ENCODE data around the gene POLL. TPM values are rescaled to one million over a fixed set of nuclear protein-coding genes. Genes with fewer than 3 reads are reported as not detected.

Gene POLL
- total and polyA plus RNA-seq, 11 donors: 12.3 to 21.6 (median 17.7) TPM

DNA sequence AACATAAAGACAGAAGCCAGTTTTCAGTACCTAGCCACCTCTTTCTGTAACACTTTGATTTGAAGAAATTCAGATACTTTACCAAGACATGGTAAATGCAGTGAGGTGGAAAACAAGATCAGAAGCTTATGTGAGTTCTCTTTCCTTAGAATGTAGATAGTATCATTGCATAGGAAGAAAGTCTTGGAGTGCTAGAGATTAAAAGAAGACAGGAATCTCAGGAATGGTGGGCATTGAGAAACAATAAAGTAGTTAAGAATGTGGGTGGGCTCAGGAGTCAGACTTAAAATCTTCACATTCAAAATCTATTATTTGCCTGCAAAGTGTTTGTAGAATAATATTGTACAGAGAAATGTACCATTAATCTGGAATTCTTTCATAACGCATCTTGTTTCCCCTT lies 58.9 kb downstream of the POLL start:
- DNase-seq: no peak
- intact Hi-C loops (cut with DNase I): no loop called here
- H3K27ac ChIP-seq: no peak overlapping the region
- H3K4me1 ChIP-seq: peaks cover 0 to 18% (median 0%) of the 10 kb centered on the region in 12 donors
- no peak for ATAC-seq
- WGBS, 4 donors: 88 to 97% (median 96%) methylated on average over 1 of the region's 1 CpG
- H3K9me3 ChIP-seq: no peaks in the 10 kb centered on the region
- no peak overlapping the region for H3K4me3 ChIP-seq
- H3K27me3 ChIP-seq: no peaks in the 10 kb centered on the region
- no peak for TF ChIP-seq POLR2A (IDR thresholded peaks at IDR 0.05)
- TF ChIP-seq, protein P1, sequence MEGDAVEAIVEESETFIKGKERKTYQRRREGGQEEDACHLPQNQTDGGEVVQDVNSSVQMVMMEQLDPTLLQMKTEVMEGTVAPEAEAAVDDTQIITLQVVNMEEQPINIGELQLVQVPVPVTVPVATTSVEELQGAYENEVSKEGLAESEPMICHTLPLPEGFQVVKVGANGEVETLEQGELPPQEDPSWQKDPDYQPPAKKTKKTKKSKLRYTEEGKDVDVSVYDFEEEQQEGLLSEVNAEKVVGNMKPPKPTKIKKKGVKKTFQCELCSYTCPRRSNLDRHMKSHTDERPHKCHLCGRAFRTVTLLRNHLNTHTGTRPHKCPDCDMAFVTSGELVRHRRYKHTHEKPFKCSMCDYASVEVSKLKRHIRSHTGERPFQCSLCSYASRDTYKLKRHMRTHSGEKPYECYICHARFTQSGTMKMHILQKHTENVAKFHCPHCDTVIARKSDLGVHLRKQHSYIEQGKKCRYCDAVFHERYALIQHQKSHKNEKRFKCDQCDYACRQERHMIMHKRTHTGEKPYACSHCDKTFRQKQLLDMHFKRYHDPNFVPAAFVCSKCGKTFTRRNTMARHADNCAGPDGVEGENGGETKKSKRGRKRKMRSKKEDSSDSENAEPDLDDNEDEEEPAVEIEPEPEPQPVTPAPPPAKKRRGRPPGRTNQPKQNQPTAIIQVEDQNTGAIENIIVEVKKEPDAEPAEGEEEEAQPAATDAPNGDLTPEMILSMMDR (IDR thresholded peaks at IDR 0.05): no peak
- peaks cover 0 to 62% (median 32%) of the 10 kb centered on the region in 9 donors for H3K36me3 ChIP-seq

Small RNAs within 50 kb of the gene (microRNA-seq; reads per million reads assigned to microRNA genes)
- gene MIR3158-1: 0 reads per million in 4 donors
- gene MIR3158-2: 0 reads per million in 4 donors

Other genes starting within 250 kb of the POLL start
- 10 to 100 TPM; 21.2 to 53.5 (median 35.0) TPM for gene BTRC, start 234.1 kb downstream of the POLL start, total RNA-seq
- gene BTRC, start 234.1 kb downstream of the POLL start, polyA plus RNA-seq: 10 to 100 TPM; 10.7 to 18.1 TPM
- gene DPCD, start 64 bp upstream of the POLL start, total RNA-seq: 10 to 100 TPM; 16.3 to 42.9 (median 23.2) TPM
- gene DPCD, start 64 bp upstream of the POLL start, polyA plus RNA-seq: 10 to 100 TPM; 29.9 to 41.3 TPM
- gene FBXW4, start 106.9 kb upstream of the POLL start, total RNA-seq: 100 to 1,000 TPM in 1 of 9 donors, 10 to 100 TPM in 8; 69.7 to 116 (median 80.9) TPM
- 10 to 100 TPM; 35.8 to 82.9 TPM for gene FBXW4, start 106.9 kb upstream of the POLL start, polyA plus RNA-seq
- gene FGF8, start 187.9 kb upstream of the POLL start, total RNA-seq: not detected
- gene FGF8, start 187.9 kb upstream of the POLL start, polyA plus RNA-seq: not detected
- 10 to 100 TPM in 4 of 9 donors, 1 to 10 TPM in 5; 5.9 to 23.1 (median 8.3) TPM for gene NPM3, start 195.2 kb upstream of the POLL start, total RNA-seq
- gene NPM3, start 195.2 kb upstream of the POLL start, polyA plus RNA-seq: 10 to 100 TPM; 11.0 to 24.9 TPM
- 100 to 1,000 TPM in 4 of 9 donors, 10 to 100 TPM in 5; 53.8 to 164 (median 92.6) TPM for gene OGA, start 230.2 kb upstream of the POLL start, total RNA-seq
- gene OGA, start 230.2 kb upstream of the POLL start, polyA plus RNA-seq: 10 to 100 TPM; 42.1 to 42.4 TPM

Data from heart left ventricle (tissue), 16 donors.